Stimulated activated naive CD8-positive, alpha-beta T cell treated with anti-CD3 and anti-CD28 coated beads, Interleukin-15, Interleukin-2, amounts not matched to agents 100 ng/mL and 50 ng/mL, for 24 hours (primary cell): ENCODE measurements around the gene NLRP1.
A peak's percentile ranks its signal among the peaks of the same experiment; 100 is the strongest.

Experiments
- H3K27ac Mint-ChIP-seq: one replicate; pipeline ENCODE4 v1.8.0; 2021; ENCODE audit warnings: mild to moderate bottlenecking, mixed read lengths
- H3K27me3 Mint-ChIP-seq: one replicate; pipeline ENCODE4 v1.8.0; 2021; ENCODE audit warnings: mixed read lengths
- H3K36me3 Mint-ChIP-seq: one replicate; pipeline ENCODE4 v1.8.0; 2021; ENCODE audit warnings: low read depth, mixed read lengths
- H3K4me1 Mint-ChIP-seq: one replicate; pipeline ENCODE4 v1.8.0; 2021; ENCODE audit warnings: low read depth, mixed read lengths
- H3K4me3 Mint-ChIP-seq: one replicate; pipeline ENCODE4 v1.8.0; 2021; ENCODE audit warnings: mild to moderate bottlenecking, mixed read lengths
- H3K9me3 Mint-ChIP-seq: one replicate; pipeline ENCODE4 v1.8.0; 2021; ENCODE audit warnings: mixed read lengths

Gene NLRP1

DNA sequence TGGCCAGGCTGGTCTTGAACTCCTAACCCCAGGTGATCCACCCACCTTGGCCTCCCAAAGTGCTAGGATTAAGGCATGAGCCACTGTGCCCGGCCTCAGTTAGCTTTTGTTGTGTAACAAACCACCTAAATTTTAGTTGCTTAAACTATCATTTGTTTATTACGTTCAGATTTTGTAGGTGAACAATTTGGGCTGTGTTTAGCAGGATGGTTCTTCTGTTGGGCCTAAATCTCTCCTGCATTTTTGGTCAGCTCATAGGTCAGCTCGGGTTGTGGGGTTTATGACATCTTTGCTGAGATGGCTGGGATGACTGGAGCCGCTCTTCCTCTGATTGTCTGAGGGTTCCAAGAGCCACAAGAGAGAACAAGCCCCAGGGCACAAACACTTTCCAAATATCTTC lies 21.1 kb upstream of the NLRP1 start:
- Mint-ChIP-seq H3K27ac (no peak overlapping the region), H3K9me3 (no peaks in the 10 kb centered on the region), H3K27me3 (peaks cover 22% of the 10 kb centered on the region), H3K36me3 (no peaks in the 10 kb centered on the region), H3K4me1 (no peaks in the 10 kb centered on the region), H3K4me3 (no peak overlapping the region)

DNA sequence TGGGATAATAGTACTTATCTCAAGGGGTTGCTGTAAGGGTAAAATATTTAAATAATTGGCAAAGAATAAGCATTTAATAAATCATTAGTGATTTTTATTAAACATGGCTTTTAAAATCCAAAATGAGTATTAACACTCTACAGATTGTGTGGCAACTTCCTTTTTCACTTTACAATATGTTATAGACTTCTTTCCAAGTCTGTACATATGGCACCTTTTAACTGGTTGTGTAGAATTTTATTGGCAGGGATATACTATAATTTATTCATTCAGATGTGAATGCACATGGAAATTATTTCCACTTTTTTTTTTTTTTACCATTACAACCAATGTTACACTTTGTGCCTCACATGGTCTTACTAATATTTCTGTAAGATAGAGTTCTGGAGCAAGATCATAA lies 15.7 kb upstream of the NLRP1 start:
- Mint-ChIP-seq H3K27me3 (peaks cover 52% of the 10 kb centered on the region), H3K4me3 (no peak overlapping the region), H3K4me1 (no peaks in the 10 kb centered on the region), H3K36me3 (no peaks in the 10 kb centered on the region), H3K9me3 (no peaks in the 10 kb centered on the region), H3K27ac (no peak overlapping the region)

DNA sequence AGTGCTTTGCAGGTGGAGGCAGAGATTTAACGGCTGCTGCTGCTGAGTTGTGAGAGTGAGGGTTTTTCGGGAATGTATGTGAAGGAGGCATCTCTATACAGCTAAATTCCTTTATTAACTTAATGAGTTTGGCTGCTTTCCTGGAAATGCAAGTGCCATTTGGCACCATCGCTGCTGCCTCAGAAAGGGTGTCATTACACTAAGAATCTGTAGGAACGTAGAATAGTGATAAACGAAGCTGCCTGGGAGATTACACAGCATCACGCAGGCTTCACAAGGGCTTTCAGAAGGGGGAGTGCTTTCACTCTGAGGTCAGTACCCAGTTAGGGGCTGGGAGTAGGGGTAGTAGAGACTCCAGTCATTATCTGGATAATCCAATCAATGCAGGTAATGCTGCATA lies 14.1 kb upstream of the NLRP1 start:
- Mint-ChIP-seq H3K36me3 (no peaks in the 10 kb centered on the region), H3K27me3 (peaks cover 57% of the 10 kb centered on the region), H3K4me3 (no peak overlapping the region), H3K4me1 (no peaks in the 10 kb centered on the region), H3K9me3 (no peaks in the 10 kb centered on the region), H3K27ac (no peak overlapping the region)

DNA sequence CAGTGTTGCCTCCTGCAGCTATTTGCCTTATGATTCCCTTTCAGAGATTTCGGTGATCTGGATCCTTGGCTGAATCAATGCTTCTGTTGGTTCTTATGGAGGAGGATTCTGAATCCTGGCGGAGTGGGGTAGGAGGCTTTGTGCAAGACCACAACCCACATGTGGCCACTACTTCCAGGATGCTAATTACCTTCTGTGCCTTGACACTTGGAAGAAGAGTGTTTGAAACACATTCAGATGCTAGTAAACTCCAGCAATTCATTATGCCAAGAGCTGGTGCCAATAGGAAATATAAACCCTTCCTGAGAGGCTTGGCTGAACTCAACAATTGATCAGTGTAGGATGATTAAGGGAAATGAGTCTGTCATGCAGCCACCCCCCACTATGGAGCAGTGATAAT lies 12.1 kb upstream of the NLRP1 start:
- Mint-ChIP-seq H3K4me3 (no peak overlapping the region), H3K27me3 (peaks cover 53% of the 10 kb centered on the region), H3K9me3 (no peaks in the 10 kb centered on the region), H3K4me1 (no peaks in the 10 kb centered on the region), H3K27ac (no peak overlapping the region), H3K36me3 (no peaks in the 10 kb centered on the region)

DNA sequence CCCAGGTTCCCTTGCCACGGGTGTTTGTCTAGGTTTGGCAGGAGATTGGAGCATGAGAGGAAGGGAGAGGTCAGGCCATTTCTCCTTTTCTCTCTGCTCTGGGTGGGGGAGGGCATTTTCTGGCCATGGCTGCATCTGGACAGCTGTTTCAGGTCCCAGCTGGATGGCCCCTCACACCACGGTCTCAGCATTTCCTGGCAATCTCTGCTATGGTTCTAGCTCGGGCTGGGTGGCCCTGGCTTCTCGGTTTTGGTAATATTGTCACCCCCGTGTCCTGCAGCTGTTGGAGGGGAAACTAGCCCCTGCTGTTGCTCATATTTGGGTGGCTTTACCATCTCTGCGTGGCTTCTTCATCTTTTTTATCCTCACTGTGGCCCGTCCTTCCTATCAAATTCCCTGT lies 11.5 kb upstream of the NLRP1 start:
- no peaks in the 10 kb centered on the region for H3K9me3 Mint-ChIP-seq
- no peaks in the 10 kb centered on the region for H3K4me1 Mint-ChIP-seq
- no peaks in the 10 kb centered on the region for H3K36me3 Mint-ChIP-seq
- H3K27me3 Mint-ChIP-seq, result peaks cover 51% of the 10 kb centered on the region
- no peak overlapping the region for H3K4me3 Mint-ChIP-seq
- H3K27ac Mint-ChIP-seq, result no peak overlapping the region

DNA sequence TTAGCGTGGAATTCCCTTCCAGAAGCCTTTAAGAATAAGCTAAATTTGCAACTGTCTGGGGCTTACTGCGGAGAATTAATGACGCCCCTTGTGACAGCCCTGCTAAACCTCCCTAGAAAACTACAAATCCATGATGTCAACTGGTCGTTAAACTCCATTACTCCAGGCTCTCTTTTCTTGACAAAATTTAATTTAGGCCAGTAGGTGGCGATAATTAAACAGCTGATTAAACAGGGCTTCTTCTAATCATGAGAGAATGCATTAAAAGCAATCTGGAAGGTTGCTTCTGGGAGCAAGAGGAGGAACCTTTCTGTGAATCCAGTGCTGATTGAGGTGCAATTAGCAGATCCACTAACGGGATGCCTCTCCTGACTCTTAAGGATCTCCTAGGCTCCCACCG lies 8.1 kb upstream of the NLRP1 start:
- no peak overlapping the region for H3K4me3 Mint-ChIP-seq
- no peaks in the 10 kb centered on the region for H3K36me3 Mint-ChIP-seq
- H3K9me3 Mint-ChIP-seq, result no peaks in the 10 kb centered on the region
- H3K27ac Mint-ChIP-seq, result no peak overlapping the region
- peaks cover under 1% of the 10 kb centered on the region for H3K4me1 Mint-ChIP-seq
- peaks cover 25% of the 10 kb centered on the region for H3K27me3 Mint-ChIP-seq

DNA sequence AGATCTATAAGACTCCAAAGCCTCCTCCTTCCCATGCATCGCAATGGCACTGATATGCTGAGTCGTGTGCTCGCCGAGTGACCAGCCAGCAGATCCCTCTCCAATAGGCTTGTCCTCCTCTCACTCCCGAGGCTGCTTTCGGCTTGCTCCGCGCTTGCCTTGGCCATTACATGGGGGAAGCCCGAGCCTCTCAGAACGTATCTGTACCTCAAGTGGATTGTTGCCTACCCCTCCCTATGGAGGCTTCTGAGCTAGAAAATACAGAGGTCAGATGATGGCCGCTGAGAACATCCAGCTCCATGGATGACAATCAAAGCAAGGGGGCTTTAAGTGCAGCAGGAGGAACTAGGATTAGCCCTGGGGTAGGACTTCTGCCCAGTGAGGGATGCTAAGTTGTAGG lies 7.7 kb upstream of the NLRP1 start:
- no peak overlapping the region for H3K27ac Mint-ChIP-seq
- H3K9me3 Mint-ChIP-seq, result no peaks in the 10 kb centered on the region
- H3K36me3 Mint-ChIP-seq, result no peaks in the 10 kb centered on the region
- H3K27me3 Mint-ChIP-seq, result peaks cover 24% of the 10 kb centered on the region
- H3K4me3 Mint-ChIP-seq, result no peak overlapping the region
- H3K4me1 Mint-ChIP-seq, result peaks cover 5% of the 10 kb centered on the region

DNA sequence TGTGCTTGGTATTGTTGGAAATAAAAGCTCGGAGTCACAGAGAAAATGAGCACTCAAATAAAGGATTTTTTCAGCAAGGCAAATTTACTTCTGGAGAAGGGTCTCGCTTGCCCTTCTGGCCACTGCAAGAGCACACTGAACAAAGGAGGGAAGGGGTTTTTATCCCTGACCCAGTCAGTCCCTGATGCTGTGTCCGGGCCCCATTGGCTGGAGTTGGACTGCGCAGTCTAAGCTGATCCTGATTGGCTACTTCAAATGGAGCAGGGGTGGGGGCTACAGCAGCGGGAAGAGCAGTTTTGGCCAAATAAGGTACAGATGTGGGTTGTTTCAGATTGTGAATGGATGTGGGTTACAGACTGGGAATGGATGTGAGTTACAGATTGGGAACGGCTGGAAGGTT lies 4.3 kb upstream of the NLRP1 start:
- peaks cover 3% of the 10 kb centered on the region for H3K27me3 Mint-ChIP-seq
- no peaks in the 10 kb centered on the region for H3K36me3 Mint-ChIP-seq
- peaks cover 36% of the 10 kb centered on the region for H3K4me1 Mint-ChIP-seq
- H3K4me3 Mint-ChIP-seq, result no peak overlapping the region
- H3K27ac Mint-ChIP-seq, result no peak overlapping the region
- H3K9me3 Mint-ChIP-seq, result no peaks in the 10 kb centered on the region

DNA sequence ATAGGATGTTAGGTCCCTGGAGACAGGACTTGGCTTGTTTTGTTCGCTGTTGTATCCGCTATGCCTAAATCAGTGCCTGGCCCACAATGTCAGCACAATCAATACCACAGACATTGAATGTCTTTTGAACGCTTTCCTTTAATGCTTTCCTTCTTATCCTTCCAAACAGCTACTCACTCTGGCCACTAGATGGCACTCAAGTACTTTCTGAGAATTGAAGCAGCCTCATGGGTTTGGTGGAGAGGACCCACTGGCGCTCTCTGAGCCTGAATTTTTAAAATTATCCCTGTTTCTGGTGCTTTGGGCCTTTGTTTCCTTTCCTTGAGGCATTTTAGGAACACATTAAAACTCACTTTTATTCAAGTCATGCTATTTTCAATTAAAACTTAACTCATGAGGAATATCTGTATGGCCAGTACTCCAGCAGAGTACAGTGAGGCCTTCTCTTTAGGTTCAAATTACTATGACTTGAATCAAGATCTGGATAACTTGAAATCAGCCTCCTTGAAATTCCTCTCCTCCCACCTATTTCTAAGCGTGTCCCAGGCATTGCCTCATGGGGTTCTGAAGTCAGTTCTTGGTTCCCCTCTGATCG lies 3.2 kb upstream of the NLRP1 start:
- no peak overlapping the region for H3K4me3 Mint-ChIP-seq
- no peak overlapping the region for H3K27ac Mint-ChIP-seq
- no peaks in the 10 kb centered on the region for H3K27me3 Mint-ChIP-seq
- H3K9me3 Mint-ChIP-seq, result no peaks in the 10 kb centered on the region
- H3K4me1 Mint-ChIP-seq, result peaks cover 45% of the 10 kb centered on the region
- H3K36me3 Mint-ChIP-seq, result no peaks in the 10 kb centered on the region

DNA sequence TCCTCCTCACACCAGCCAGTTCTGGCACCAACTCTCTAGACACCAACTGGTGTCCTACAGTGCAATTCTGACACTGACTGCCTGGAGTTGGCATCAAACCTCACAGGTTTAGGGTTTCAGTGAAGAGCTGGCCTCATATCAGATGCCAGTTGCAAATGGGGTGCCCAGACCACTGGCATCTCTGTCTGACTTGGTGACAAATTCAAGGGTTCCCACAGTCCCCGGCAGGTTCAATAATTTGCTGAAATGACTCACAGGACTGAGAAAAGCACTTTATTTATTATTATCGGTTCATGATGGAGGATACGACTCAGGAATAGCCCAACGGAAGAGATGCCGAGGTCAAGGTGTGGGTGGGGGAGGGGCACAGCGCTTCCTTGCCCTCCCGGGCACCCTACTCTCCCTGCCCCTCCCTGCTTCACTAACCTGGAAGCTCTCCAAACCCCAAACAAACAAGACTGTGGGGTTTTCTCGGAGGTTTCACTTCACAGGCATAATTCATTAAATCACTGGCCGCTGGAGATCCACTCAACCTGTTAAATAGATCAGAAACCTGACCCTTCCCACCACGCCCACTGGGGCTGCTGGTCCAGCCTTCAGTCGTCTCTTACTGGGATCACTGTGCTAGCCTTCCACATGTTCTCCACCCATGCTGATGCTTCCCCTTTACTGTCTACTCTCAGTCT lies 1.7 kb upstream of the NLRP1 start:
- no peaks in the 10 kb centered on the region for H3K9me3 Mint-ChIP-seq
- H3K27ac Mint-ChIP-seq, result peak overlapping the region; percentile 78
- peak overlapping the region; percentile 22 for H3K4me3 Mint-ChIP-seq
- H3K4me1 Mint-ChIP-seq, result peaks cover 61% of the 10 kb centered on the region
- no peaks in the 10 kb centered on the region for H3K27me3 Mint-ChIP-seq
- peaks cover 6% of the 10 kb centered on the region for H3K36me3 Mint-ChIP-seq

DNA sequence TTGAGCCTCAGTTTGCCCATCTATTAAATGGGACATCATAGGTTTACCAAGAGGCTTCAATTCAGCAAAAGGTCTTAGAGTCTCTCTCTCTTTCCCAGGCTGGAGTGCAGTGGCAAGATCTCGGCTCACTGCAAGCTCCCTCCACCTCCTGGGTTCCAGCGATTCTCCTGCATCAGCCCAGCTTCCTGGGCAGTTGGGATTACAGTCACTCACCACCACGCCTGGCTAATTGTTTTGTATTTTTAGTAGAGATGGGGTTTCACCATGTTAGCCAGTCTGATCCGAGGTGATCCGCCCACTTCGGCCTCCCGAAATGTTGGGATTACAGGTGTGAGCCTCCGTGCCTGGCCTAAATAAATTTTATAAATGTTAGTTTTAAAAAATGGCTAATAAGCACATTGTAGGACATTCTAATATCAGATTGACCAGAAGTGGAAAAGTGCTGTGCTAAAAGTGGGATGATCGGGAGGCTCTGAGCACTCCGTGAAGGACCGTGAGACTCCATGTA lies 1.0 kb upstream of the NLRP1 start:
- peaks cover 13% of the 10 kb centered on the region for H3K36me3 Mint-ChIP-seq
- no peaks in the 10 kb centered on the region for H3K27me3 Mint-ChIP-seq
- H3K4me3 Mint-ChIP-seq, result no peak overlapping the region
- H3K9me3 Mint-ChIP-seq, result no peaks in the 10 kb centered on the region
- H3K4me1 Mint-ChIP-seq, result peaks cover 67% of the 10 kb centered on the region
- peak overlapping the region; percentile 88 for H3K27ac Mint-ChIP-seq

DNA sequence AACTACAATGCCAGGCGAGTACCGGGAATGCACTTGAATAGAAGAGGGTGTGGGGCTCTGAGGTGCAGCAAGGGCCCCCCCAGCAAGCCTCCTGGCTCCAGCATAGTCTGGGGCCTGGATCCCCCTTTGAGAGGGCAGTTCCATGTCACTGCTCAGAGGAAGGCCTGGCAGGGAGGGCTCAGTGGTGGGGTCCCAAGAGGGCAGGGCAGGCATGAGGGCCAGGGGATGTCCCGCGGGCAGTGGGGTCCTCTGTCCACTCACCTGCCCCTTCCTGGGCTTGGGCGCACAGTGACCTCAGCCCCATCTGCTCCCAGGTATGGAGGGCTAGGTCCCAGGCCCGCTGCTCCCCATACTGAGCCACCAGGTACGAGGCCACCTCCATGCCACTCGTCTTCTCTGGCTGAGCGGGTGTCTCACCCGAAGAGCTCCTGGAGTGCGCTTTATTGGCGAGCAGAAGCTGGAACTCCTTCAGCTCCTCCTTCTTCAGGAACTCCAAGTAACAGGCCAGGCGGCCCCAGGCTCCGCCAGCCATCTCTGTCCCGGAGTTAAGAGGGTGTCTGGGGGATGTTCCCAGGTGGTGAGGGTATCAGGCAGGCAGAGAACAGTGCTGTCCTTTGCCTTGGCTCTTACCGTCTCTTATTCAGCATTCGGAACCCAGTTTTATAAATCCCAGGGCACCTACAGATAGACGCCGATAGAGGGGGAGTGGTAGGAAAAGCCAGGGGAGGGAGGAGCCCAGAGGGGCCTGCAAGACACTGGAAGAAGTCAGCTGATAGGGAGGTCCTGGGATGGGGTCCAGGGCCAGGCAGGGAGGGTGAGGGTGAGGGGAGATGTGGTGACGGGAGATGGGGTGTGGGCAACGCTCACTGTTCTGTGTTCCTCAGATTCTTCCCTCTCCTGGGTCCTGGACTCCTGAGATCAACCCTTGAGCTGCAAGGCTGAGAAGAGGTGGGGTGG lies 605 bp downstream of the NLRP1 start:
- peaks cover 28% of the 10 kb centered on the region for H3K36me3 Mint-ChIP-seq
- H3K4me1 Mint-ChIP-seq, result peaks cover 78% of the 10 kb centered on the region
- peak overlapping the region; percentile 88 for H3K4me3 Mint-ChIP-seq
- H3K27ac Mint-ChIP-seq, result peak overlapping the region; percentile 88
- no peaks in the 10 kb centered on the region for H3K9me3 Mint-ChIP-seq
- no peaks in the 10 kb centered on the region for H3K27me3 Mint-ChIP-seq

DNA sequence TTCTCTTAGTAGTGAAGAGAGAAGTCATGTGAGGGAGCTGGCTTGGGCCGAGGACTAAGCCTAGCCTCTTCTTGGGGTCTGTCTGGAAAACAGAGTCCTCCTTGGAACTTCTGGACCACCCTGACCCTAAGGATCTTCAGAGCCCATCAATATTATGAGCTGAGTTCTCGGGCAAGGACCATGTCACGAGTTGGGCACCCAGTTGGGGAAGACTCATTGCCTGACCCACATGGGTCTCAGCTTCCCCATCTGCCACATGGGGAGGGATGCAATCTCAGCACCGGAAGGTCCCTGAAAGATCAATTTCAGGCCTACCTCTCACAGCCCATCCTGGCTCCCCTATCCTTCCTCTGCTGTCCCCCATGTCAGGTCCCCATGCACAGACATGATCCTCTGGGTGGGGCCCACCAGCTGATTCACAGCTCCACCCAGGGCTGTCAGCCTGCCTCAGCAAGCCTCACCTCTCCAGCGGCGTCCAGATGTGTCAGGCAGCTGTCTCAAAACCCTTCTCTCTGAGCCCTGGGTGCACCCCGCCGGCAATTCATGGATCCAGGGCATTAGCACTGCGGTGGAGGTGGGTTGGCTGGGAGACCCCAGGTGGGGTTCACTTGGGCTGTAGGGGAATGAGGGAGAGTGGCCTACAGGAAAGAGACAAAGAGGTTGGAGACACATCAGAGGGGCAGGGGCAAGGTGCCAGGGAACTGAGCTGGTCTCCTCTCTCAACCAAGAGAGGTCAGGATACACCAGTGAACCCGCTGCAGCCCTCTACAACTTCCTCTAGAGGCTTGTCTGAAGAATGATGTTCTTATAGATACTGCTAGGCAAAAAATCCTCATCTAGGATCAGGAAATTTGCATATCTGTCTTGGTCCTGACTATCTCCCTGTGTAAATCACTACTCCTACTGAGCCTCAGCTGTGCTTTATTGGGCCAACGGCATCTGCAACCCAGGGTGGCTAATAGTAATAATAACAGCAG lies 1.8 kb downstream of the NLRP1 start:
- peaks cover 39% of the 10 kb centered on the region for H3K36me3 Mint-ChIP-seq
- H3K9me3 Mint-ChIP-seq, result no peaks in the 10 kb centered on the region
- H3K27ac Mint-ChIP-seq, result peak overlapping the region; percentile 83
- H3K4me3 Mint-ChIP-seq, result peak overlapping the region; percentile 88
- peaks cover 84% of the 10 kb centered on the region for H3K4me1 Mint-ChIP-seq
- H3K27me3 Mint-ChIP-seq, result no peaks in the 10 kb centered on the region

DNA sequence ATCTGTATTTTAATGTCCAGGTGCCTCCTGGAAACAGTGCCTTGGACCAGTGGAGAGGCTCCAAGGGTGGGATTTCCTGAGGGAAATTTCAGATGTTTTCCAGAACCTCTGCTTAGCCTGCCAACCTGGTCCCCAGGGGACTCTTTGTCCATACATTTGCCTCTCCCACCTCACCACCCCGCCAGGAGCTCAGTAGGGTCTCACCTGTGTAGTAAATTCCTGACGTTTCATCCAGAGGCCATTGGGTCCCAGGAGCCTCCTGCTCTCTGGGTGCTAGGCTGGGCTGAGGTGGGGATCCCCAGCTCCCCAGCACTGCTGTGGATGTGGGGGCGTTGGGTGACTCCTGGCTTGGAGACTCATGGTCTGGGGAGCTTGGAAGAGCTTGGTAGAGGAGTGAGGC lies 2.7 kb downstream of the NLRP1 start:
- H3K9me3 Mint-ChIP-seq, result no peaks in the 10 kb centered on the region
- no peak overlapping the region for H3K27ac Mint-ChIP-seq
- no peaks in the 10 kb centered on the region for H3K27me3 Mint-ChIP-seq
- peaks cover 47% of the 10 kb centered on the region for H3K36me3 Mint-ChIP-seq
- H3K4me3 Mint-ChIP-seq, result peak overlapping the region; percentile 47
- H3K4me1 Mint-ChIP-seq, result peaks cover 84% of the 10 kb centered on the region
